DMS53 (cell line): ENCODE measurements around the gene PTH2R.
"Not testable (repeated sequence)": the region's sequence is repeated elsewhere in the genome, so short reads cannot be mapped to it uniquely, and the experiment has no call there.

Experiments
- DNase-seq: peaks from one replicate; lab custom pipeline; 2025; lab: John Stamatoyannopoulos, UW

Gene PTH2R, protein sequence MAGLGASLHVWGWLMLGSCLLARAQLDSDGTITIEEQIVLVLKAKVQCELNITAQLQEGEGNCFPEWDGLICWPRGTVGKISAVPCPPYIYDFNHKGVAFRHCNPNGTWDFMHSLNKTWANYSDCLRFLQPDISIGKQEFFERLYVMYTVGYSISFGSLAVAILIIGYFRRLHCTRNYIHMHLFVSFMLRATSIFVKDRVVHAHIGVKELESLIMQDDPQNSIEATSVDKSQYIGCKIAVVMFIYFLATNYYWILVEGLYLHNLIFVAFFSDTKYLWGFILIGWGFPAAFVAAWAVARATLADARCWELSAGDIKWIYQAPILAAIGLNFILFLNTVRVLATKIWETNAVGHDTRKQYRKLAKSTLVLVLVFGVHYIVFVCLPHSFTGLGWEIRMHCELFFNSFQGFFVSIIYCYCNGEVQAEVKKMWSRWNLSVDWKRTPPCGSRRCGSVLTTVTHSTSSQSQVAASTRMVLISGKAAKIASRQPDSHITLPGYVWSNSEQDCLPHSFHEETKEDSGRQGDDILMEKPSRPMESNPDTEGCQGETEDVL

DNA sequence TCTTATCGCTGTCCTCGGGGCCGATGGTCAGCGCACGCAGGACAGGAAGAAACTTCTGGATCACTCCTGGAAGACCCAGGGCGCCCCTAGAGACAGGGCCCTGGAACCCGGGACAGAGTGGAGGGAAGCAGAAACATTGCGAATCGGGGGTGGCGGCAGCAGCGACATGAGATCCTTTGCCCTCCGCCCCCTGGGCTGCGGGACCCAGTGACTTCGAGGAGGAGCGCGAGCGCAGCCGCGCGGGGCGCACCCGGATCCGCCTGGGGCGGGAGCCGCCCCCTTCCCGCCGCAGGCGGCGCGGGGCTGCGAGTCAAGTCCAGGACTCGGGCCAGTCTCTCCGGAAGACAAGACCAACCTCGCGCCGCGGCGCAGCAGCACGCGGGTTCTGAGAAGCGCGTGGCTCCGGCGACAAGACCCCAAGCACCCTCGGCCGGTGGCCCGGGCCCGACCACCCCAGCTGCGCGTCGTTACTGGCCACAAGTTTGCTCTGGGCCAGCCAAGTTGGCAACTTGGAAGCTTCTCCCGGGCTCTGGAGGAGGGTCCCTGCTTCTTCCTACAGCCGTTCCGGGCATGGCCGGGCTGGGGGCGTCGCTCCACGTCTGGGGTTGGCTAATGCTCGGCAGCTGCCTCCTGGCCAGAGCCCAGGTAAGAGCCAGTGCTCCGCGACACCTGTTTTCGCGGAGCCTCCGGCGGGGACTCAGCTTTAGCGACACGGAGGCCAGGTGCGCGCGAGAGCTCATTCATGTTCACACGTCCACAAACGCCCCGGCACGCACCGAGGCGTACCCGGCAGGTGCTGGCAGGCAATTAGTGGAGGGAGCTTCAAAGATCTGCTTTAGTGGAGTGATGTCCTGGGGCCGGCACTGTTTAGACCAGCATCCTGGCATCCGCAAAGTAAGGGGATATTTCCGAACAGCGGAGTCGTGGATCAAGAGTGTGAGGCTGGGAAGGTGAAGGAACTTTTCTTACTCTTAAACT, at the start of gene PTH2R:
PTH2R (plus strand) TSS at position 319 of the 978 bp plus-strand sequence; CDS start at position 571, 252 bp downstream.
- DNase-seq: peak; percentile 94

DNA sequence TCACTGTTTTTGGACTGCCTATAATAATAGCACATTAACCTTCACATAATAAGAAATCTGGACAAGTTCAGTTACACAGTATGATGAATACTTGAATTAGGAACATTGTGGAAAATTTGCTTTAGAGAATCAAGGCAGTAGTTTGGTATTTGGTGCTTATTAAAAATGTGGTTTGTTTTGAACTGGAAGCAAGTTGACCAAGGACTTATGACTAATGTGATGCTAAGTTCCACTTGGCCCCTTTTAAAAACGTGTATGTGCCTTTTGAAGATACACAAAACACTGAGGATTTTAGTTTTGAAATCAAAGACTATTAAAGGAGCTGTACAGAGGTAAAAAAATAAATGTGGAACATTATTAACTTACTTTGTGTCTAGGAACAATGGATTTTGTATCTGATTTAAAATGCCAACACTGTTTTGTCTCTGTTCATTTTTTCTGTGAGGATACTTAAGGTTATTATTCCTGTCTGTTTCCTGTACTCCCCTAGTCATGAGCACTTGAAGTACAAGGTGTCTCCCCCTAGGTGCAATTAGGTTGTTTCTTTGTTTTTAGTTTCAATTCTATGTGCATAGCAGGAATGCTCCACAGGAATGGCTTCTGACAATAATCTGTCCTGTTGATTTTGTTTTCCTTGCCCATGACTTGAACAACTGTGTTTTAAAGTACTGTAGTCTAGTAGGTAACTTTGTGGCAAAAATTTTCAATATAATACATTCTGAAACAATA, 49.6 kb upstream of the PTH2R start:
- DNase-seq: no peak

DNA sequence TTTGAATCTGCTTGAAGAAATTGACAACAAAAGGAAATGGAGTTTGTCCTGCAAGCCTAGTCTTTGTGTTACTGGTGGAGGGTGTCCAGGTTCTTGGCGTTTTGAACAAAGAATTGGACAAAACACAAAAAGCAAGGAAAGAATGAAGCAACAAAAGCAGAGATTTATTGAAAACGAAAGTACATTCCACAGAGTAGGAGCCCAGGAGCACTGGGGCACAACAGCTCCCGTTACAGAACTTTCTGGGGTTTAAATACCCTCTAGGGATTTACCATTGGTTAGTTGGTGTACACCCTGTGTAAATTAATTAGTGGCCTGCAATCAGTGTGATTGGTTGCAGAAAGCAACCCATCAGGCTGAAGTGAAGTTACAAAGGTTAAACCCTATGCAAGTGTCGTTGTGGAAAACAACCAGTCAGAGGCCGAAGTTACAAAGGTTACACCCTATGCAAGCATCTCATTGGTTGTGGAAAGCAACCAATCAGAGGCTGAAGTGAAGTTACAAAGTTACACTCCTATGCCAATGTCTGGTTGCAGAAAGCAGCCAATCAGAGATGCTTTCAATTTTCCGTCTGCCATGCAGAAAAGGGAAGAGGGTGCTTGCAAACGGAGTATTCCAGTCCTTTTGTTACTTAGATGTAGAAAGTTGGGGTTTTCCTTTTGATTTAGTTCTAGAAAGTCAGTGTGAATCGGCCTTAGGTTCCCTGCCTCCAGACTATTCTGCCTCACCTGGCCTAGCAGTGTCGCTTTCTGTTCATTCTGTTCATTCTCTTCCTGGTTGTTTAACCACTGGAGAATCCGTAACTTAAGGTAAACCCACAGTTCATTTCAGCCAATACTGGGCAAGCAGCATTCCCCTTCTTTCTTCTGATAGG, 47.6 kb upstream of the PTH2R start:
- DNase-seq: no peak

DNA sequence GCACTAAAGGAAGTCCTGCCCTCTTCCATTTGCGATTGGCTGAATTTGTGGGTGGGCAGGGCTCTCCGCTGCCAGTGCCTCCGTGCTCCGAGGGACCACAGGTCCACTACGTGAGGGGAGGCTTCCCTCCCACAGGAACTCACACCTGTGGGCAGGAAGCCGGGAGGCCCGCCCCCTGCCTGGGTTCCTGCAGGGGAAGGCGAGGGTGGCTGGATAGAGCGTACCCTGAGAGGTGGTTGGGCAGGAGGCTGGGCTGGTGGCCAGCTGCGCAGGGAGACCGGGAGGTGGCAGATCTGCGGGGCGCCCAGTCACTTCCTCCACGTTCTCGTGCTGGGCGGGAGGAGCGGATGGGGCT, 47.0 kb upstream of the PTH2R start:
- DNase-seq: no peak

DNA sequence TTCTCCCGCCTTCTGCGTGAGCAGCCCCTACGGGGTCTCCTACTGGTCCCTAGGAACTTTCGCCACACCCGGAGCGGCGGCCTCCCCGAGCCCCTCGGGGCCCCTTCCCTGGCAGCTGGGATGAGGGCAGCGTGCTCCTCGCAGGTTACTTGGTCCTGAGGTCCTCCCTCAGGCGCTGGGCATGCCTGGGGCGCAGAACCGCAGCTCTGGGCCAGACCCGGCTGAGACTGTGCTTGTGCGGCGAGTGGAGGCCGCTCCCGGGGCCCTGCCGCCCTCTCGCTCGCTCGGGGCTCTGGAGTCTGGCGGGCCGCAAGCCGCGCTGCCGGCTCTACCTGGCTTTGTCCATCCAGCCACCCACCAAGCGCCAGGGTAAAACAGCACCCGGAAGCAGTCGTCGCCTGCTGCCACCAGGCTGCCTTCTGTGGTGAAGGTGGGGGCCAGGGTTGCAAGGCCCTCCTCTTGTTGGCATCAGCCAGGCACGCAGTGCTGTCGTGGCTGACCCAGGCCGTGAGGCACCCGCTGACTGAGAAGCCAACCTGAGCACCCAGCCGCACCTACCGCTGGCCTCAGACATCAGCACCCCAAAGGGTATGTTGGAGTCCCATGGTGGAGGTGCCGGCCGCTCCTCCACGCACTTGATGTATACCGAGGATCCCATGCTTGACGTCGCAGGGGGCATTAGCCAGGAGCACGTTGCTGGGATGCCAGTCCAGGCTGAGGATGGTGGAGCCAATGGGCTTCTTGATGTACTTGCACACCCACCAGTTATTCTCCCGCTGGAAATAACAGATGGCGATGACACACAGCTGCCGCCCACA, 46.1 kb upstream of the PTH2R start:
- DNase-seq: no peak

DNA sequence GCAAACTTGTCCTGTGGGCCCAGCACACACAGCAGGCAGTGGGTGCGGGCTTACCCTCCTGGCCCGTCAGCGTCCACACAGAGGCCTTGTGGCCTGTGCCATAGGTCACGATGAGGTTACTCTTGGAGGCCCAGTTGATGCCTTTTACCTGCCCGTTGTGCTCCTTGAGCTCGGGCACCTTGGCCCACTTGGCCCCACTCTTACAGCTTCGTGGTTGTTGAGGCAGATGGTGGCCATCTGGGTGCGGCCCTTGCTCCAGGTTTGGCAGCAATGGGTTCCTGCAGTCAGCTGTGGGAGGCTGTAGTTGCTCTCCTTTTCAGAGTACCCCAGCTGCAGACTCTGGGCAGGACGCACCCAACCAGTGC, 45.5 kb upstream of the PTH2R start:
- no peak for DNase-seq

DNA sequence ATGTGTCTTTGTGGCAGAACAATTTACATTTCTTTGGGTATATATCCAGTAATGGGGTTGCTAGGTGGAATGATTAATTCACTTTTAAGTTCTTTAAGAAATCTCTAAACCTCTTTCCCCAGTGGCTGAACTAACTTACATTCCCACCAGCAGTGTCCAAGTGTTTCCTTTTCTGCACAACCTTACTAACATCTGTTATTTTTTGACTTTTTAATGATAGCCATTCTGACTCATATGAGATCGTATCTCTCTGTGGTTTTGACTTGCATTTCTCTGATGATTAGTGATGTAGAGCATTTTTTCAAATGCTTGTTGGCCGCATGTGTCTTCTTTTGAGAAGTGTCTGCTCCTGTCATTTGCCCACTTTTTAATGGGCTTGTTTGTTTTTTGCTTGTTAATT, 43.1 kb upstream of the PTH2R start:
- no peak for DNase-seq

DNA sequence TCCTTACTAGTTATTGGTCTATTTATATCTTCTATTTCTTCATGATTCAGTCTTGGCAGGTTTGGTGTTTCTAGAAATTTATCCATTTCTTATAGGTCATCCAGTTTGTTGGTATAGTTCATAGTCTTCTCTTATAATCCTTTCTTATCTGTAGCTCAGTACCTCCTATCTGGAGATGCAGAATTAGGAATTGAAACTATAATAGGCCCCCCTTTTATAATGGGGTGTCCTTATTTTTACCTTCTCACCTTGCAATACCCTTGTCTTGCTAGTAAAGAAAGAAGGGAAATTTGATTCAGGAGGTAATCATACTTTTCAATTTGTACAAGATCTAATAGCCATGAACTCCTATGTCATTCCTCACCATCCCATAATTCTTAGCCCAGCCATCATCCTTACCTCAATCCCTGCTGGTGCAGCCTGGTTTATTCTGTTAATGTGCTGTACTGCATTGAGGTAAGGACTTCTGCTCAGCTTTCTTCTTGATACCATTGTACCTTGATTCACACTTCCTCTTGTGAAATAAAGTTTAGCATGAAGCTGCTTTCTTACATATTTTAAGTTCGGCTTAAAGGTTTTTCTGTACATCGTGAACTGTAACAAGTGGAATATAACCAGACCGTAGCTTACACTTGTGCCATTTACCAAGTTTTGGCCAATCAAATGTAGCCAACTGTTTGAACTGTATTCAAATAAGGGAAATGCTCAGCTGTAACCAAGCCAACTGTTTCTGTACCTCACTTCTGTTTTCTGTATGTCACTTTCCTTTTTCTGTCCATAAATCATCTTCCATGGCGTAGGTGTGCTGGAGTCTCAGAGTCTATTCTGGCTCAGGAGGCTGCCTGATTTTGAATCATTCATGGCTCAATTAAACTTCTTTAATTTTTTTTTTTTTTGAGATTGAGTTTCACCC, 40.1 kb upstream of the PTH2R start:
- DNase-seq: no peak

DNA sequence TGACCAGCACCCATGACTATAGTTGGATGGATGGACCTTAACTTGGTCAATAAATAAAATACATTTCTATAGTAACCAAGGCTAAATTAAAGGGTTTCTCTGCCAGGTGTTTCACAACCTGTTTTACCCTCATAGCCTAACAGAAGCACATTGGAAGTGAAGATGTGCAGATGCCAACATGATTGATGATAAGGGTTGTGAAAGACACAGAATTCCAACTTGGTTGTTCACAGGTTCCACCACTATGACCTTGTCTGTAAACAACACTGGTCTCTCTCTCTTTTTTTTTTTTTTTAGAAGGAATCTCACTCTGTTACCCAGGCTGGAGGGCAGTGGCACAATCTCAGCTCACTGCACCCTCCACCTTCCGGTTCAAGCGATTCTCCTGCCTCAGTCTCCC, 37.5 kb upstream of the PTH2R start:
- no peak for DNase-seq

DNA sequence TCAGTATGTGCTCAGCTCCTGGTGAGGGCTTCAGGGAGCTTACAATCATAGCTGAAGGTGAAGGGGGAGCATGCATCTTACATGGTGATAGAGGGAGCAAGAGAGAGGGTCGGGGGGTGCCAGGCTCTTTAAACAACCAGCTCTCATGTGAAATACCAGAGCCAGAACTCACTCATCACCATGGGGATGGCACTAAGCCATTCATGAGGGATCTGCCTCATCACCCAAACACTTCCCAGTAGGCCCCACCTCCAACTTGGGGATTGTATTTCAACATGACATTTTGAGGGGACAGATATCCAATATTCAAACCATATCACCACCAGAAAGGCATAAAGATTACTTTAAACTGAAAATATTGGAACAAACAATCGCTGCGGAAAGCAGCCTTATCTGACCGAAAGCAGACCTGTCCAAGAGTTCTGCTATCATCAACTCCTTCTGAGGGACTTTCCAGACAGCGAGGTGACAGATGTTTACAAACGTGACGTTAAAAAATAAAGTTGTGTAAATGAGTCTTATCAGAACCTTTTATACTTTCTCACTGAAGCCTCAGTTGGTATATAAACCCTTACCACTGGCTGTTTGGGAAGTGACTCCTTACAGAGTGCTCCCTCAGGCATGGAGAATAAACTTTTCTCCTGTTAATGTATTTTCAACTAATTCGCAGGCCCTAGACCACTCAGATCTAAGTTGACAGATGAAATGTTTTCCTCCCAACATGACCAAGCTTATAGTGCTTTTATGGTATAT, 35.5 kb upstream of the PTH2R start:
- DNase-seq: no peak

DNA sequence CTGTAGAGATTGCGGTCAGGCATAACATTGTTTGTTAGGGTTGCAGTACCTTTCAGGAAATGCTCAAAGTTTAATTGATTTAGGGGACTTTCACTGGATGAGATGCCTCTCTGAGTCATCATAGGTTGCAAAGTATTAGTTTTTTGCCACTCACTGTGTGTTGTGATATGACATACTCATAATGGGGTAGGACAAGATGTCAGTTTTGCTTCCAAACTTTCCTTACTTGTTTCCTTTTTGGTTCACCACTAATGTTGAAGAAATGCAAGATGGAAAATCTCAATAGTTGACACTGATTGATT, 35.0 kb upstream of the PTH2R start:
- peak; percentile 17 for DNase-seq

DNA sequence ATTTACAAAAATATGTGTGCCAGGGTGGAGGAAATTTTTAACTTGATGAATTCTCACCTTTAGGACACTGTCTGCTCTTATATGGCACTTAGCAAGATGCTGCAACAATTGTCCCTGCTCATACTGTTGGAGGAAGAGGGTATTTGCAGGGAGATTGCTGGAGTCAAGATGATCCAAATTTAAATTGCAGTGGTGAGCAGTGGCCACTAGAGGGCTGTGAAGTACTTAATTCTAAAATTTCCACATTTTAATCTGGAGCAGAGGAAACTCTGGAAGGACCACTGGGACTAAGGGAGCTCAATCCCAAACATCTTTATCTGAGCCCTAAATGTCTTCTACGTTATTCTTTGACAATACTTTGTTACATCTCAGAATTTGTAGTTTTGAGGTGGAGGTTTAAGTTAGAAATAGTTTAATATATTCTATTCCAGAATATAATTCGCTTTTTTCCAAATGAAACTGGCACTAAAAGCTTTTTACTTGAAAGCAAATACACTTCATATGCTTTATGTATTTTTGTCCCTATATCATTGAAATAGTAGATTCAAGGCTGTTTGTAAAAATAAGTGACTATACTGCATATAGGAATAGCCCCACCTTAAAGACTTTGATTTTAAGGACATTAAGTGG, 33.0 kb upstream of the PTH2R start:
- DNase-seq: peak; percentile 73

DNA sequence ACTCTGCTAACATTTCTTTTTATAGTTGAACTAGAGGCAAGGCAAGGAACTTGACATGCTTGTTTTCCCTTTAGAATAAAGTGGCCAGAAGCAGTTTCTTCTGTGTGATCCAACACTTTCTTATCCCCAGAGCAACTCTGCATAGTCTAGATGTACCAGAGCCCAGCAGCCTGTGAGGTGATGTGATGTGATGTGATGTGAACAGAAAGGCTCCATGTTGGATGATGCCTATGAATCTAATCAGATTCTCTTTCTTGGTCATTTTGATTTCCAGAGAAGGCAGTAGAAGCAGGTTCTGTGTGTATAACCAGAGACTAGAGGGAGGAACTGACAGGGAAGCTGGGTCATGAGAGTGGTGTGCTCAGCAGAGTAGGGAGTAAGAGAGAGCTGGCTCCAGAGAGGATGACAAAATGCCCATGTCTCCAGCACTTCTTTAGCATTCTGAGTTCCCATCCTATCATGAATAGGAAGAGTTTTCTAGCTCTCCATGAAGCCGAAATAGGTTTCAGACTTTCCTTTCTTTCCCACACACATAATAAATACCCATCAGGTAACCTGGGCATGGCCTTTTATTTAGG, 31.0 kb upstream of the PTH2R start:
- DNase-seq: no peak

DNA sequence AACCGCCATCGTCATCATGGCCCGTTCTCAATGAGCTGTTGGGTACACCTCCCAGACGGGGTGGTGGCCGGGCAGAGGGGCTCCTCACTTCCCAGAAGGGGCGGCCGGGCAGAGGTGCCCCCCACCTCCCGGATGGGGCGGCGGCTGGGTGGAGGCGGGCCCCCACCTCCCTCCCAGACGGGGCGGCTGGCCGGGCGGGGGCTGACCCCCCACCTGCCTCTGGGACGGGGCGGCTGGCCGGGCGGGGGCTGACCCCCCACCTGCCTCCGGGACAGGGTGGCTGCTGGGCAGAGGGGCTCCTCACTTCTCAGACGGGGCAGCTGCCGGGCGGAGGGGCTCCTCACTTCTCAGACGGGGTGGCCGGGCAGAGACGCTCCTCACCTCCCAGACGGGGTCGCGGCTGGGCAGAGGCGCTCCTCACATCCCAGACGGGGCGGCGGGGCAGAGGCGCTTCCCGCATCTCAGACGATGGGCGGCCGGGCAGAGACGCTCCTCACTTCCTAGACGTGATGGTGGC, 29.2 kb upstream of the PTH2R start:
- DNase-seq: not testable (repeated sequence)

DNA sequence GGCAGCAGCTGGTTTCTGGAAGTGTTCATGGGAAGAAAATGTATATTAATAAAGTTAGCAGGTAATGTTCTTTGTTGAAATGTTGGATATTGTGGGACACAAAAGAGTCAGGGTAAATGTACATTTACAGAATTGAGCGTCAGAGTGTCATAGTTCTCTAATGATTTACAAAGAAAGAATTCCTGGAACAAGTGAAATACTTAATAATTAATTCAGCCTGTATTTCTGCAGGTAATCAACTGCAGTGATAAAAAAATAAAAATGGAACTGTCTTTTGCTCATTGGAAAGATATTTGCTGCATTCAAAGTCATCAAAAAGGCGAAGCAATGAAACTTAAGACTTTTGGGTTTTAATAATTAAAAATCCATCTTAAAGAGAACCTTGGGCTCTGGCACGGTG, 27.4 kb upstream of the PTH2R start:
- no peak for DNase-seq

DNA sequence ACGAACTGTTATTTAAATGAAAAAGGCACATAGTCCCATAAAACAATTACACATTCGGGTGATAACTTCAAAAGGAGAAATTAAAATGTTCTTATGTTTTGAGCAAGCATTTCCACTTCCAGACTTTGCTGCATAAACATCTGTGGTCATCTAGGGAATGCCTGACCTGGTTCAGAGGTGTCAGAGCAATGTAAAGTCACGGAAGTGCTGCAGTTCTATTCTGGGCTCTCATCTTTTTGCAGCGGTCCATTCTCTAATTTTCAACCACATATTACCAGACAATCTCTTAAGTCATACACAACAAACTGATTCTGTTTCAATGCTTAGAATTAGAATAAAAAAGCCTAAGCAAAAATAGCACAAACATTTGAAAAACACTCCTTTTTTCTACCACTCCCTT, 22.0 kb upstream of the PTH2R start:
- no peak for DNase-seq

DNA sequence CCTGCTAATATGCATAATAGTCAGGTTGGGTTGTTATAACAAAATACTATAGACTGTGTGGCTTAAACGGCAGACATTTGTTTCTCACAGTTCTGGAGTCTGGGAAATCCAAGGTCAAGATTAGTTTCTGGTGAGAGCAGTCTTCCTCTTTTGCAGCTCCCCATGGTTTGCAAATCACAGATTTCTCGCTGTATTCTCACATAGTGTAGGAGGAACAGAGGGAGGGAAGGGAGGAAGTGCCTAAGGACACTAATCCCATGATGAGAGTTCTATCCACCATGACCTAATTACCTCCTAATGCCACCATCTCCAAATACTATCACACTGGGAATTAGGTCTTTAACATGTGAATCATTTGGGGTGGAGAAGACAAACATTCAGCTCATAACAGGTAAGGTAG, 20.1 kb upstream of the PTH2R start:
- DNase-seq: no peak

DNA sequence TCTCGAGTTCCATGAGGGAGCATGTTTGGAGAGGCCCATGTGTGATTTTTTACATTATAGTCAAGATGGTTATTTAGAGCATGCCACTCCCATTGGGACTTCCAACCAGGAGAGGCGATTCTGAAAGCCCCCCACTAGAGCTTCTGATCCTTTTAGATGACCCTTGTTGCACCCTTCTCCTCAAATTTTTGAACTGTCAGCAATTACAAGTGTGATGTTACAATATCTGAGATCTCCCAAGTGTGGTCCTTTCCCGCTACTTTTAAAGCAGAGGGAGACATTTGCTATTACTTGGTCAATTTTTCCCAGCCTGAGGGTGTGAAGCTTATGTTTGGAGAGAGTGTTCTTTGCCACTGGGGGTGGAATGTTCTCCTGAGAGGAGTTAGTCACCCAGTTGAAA, 16.7 kb upstream of the PTH2R start:
- no peak for DNase-seq
